ENCODE results near the gene PPM1M.
A peak's percentile ranks its signal among the peaks of the same experiment; 100 is the strongest.

Gene PPM1M, protein sequence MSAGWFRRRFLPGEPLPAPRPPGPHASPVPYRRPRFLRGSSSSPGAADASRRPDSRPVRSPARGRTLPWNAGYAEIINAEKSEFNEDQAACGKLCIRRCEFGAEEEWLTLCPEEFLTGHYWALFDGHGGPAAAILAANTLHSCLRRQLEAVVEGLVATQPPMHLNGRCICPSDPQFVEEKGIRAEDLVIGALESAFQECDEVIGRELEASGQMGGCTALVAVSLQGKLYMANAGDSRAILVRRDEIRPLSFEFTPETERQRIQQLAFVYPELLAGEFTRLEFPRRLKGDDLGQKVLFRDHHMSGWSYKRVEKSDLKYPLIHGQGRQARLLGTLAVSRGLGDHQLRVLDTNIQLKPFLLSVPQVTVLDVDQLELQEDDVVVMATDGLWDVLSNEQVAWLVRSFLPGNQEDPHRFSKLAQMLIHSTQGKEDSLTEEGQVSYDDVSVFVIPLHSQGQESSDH

DNA sequence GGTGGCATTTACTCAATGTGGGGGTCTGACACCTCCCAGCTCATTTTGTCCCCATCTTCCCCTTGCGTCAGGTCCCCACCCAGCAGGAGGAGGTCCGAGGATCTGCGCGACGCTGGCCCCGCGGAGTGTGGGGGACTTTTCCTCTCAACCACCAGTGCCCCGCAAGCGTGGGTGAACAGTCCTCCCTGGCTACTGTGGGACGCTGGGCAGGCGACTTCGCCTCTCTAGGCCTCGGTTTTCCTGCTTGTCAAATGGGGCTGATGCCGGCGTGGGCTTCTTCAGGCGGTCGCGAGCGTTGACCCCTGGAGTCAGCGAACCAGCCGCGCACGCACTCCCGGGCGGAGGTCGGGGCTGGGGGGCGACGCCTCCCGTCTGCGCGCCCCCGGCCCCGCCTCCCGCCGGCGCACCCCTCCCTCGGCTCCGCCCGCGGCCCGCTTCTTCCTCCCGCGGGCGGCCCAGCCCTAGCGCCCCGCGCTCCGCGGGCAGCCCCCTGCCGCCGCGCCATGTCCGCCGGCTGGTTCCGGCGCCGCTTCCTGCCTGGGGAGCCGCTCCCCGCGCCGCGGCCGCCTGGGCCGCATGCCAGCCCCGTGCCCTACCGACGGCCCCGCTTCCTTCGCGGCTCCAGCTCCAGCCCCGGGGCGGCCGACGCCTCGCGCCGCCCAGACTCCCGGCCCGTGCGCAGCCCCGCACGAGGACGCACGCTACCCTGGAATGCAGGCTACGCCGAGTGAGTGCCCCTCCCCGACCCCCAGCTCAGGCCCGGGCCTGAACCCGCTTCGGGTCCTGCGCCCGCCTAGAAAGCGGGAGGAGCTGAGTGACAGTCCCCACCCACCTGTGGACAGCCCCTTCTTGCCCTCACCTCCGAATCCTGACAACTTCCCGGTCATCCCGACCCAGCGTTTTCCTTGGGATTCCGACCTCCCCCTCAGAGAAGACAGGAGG lies at the start of gene PPM1M:
TSS of gene PPM1M (plus strand) at position 438 of the 942 bp plus-strand sequence. CDS start at position 504, 66 bp downstream.
- peak; percentile 75 for DNase-seq

- DNase-seq: no peak
Observed at GRCh38 chr3:52195823-52196331, 49.7 kb upstream of the PPM1M start.

DNA sequence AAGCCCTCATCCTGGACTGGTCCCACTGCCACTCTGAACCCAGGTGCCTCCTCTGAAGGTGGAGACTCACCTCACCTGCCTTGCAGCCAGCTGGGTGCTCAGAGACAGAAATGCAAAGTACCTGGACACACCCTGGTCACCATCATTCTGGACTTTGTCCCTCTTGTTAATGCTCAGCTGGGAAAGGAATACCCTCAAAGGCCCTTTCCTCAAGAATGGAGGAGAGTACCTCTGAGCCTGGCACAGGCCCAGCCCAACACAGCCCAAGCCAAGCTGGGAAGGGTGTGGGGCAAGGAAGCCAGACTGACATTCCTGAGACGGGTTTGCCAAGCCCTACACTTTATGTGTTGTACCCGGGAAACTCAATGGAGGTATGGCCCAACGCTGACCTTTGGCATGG lies 48.6 kb upstream of the PPM1M start:
- no peak for DNase-seq

- DNase-seq: no peak
Observed at GRCh38 chr3:52197499-52197841, 48.1 kb upstream of the PPM1M start.

DNA sequence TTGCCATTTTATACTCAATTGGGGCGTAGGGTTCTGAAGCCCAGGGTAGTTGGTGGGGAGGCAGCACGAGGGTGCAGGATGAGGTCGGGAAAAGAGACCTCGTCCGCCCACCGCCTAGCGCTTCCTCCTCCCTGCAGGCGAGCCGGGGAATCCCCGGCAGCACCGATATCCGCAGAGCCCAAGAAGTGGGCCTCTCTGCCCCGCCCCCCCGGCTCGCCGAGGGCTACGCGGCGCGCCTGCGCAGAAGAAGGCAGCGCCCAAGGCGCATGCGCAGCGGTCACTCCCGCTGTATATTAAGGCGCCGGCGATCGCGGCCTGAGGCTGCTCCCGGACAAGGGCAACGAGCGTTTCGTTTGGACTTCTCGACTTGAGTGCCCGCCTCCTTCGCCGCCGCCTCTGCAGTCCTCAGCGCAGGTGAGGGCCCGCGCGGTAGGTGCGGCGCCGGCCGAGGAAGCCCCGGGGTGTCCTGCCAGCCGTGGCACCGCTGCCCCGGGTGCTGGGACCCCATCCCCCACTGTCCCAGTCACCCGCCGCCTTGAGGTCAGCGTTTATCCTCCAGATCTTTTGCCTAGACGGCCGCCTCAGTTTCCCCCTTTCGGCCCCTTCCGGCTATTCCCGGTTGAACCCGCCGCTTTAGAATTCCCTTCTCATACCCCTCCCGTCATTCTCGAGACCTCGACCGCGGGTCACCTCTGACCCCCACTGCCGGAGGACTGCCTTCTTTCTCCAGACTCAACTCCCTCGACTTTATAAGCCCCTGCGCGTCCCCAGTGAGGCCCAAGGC lies 47.5 kb upstream of the PPM1M start, which contains the start of gene ALAS1:
TSS of gene ALAS1 (plus strand) at position 319 of the 784 bp plus-strand sequence. CDS start 1,082 bp downstream, outside the sequence.
- DNase-seq: peak; percentile 93

DNA sequence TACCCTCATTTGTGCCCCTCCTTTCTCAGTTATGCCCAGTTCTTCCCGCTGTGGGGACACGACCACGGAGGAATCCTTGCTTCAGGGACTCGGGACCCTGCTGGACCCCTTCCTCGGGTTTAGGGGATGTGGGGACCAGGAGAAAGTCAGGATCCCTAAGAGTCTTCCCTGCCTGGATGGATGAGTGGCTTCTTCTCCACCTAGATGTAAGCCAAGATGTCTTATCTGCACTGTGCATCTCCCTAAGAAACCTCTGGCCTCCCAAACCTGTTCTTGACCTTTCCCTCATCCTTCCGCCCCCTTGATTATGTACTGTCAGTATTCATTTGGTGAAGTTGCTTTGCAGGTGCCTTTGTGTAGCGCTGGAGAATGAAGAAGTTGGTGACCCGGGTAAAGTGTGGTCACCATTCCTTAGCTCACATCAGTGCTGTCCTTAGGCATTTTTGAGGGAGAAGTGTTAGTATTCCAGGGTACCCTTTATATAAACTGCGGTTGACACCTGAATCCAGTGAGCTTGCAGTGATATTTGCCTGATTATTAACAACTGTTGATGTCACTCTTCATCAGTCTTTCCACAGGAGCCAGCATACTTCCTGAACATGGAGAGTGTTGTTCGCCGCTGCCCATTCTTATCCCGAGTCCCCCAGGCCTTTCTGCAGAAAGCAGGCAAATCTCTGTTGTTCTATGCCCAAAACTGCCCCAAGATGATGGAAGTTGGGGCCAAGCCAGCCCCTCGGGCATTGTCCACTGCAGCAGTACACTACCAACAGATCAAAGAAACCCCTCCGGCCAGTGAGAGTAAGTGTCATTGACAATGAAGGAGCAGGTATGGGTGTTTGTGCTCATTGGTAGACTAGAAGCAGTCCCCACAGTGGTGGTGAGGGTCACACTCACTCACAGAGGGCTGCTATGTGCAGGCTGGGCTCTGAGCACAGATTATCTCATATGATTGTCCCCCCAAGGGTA lies 46.6 kb upstream of the PPM1M start:
- no peak for DNase-seq

GRCh38 chr3:52200981-52201679 lies 44.4 kb upstream of the PPM1M start:
- no peak for DNase-seq

- DNase-seq: no peak
Observed at GRCh38 chr3:52202384-52203077, 43.0 kb upstream of the PPM1M start.

GRCh38 chr3:52203701-52204100 lies 41.9 kb upstream of the PPM1M start:
- no peak for DNase-seq

DNA sequence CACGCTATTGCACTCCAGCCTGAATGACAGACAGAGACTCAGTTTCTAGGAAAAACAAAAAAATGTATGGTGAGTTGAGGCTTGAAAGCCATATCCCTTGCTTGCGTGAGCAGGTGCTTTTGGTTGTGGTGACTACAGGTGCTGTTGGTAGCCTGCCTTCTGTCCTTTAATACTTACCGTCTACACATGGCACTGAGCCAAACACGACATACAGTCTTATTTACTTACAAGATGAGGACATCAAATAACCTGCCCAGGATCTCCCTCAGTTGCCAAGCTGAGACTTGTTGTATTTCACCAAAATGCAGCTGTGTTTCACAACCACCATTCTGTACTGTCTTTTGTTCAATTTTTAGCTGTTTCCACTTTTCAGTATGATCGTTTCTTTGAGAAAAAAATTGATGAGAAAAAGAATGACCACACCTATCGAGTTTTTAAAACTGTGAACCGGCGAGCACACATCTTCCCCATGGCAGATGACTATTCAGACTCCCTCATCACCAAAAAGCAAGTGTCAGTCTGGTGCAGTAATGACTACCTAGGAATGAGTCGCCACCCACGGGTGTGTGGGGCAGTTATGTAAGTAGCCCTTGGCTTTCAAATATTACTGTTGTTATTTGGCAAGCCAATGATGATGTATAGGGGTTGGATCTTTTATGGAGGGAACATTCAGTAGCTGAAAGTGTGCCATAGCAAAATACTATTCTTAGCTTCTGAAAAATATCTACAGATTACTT lies 41.1 kb upstream of the PPM1M start:
- DNase-seq: no peak

DNA sequence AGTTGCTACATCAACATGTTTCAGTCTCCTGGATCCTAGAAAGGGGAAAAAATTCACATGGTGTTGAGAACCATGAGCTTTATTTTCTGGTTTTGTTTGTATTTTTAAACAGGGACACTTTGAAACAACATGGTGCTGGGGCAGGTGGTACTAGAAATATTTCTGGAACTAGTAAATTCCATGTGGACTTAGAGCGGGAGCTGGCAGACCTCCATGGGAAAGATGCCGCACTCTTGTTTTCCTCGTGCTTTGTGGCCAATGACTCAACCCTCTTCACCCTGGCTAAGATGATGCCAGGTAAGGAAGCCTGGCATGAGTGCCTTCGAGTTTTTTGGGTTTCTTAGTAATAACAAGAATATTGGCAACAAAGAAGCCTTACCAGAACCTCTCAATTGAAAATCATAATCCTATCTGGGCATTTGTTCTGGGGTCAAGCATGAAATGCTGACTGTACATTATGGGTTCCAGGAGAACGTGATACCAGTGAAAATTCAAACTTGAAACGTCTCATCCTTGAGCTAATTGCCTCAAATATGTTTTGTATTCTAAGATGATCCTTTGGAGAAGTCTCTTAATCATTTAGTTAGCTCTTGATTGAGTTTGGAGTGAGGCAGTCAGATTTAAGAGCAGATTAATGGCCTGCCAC lies 39.7 kb upstream of the PPM1M start:
- no peak for DNase-seq

GRCh38 chr3:52208556-52208955 lies 37.0 kb upstream of the PPM1M start:
- DNase-seq: no peak

DNA sequence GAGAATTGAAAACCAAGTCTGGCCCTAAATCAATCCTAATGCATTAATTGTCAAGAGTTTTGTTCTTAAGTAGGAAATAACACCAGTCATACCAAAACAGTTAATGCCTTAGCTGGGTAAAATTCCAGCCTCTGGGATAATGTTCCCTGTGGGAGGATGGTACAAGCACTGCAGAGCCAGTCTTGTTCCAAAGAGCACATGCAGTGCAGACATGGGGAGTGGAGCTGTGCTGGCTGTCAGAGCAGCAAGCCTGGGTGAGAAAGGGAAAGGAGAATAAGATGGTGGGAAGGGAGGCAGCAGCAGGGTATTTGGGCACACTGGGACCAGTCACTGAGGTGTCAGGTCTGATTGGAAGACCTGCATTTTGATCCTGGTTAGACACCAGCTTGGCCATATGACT lies 35.5 kb upstream of the PPM1M start:
- no peak for DNase-seq

DNA sequence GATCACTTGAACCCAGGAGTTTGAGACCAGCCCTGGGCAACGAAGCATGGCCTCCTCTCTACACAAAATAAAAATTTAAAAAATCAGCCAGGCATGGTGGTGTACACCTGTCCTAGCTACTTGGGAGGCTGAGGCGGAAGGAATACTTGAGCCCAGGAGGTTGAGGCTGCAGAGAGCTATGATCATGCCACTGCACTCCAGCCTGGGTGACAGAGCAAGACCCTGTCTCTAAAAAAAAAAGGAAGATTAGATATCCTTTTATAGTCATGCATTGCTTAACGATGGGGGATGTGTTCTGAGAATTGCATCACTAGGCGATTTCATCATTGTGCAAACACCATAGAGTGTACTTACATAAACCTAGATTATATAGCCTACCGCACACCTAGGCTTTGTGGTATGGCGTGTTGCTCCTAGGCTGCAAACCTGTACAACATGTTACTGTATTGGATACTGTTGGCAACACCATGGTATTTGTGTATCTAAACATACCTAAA lies 35.0 kb upstream of the PPM1M start:
- no peak for DNase-seq

- DNase-seq: no peak
Observed at GRCh38 chr3:52211268-52211891, 34.2 kb upstream of the PPM1M start.

- DNase-seq: no peak
Observed at GRCh38 chr3:52213005-52213404, 32.6 kb upstream of the PPM1M start.

GRCh38 chr3:52213901-52214300 lies 31.7 kb upstream of the PPM1M start:
- DNase-seq: no peak

GRCh38 chr3:52215351-52215750 lies 30.2 kb upstream of the PPM1M start:
- DNase-seq: no peak
